SK-N-SH (cell line): Measurements from ENCODE around the gene FYB1. TPM values are rescaled to one million over a fixed set of nuclear protein-coding genes. Genes with fewer than 3 reads are reported as not detected.

ENCODE experiments used
- CTCF ChIA-PET: fragments of 300-600, 350-600 bp; formaldehyde crosslinking; extraction: SDS; loops from one replicate; lab custom pipeline; 2021; lab: Yijun Ruan, JAX
- POLR2A ChIA-PET: fragments of 350-600 bp; sonication (Branson Sonifier 250); formaldehyde crosslinking; extraction: SDS; loops from one replicate; lab custom pipeline; 2020; ENCODE audit warnings: antibody characterized with exemption, inconsistent platforms; lab: Yijun Ruan, JAX
- DNase-seq: peaks from one replicate; pipeline ENCODE4 v3.0.0; 2012
- H2AFZ ChIP-seq: fragments of 200-600 bp; sonication (generic); 2 replicates; pipeline ENCODE4 v1.8.1; 2016; ENCODE audit warnings: antibody characterized with exemption, mild to moderate bottlenecking, low read depth
- H3F3A ChIP-seq: fragments of 200-600 bp; sonication (generic); replicated peaks from 2 replicates; pipeline ENCODE3; 2016; ENCODE audit warnings: antibody characterized with exemption, mild to moderate bottlenecking; ENCODE audit not compliant: insufficient read depth
- H3K27ac ChIP-seq, 2 experiments: fragments of 200-500 bp in 1 of 2; fragments of 200-600 bp in 1 of 2; sonication (Bioruptor generic) in 1 of 2; sonication (generic), shearing (Covaris generic) in 1 of 2; 2 replicates each; pipeline versions ENCODE4 v1.5.1 to v1.6.1; 2014 to 2016; ENCODE audit warnings: low read depth in 2 of 2, inconsistent platforms in 1 of 2, low read length in 1 of 2, mild to moderate bottlenecking in 1 of 2, mixed read lengths in 1 of 2
- H3K27me3 ChIP-seq: fragments of 200-600 bp; sonication (generic), shearing (Covaris generic); 2 replicates; pipeline ENCODE4 v1.6.1; 2016; ENCODE audit warnings: mixed run types; ENCODE audit not compliant: insufficient read depth
- H3K36me3 ChIP-seq, 2 experiments: fragments of 200-500 bp in 1 of 2; fragments of 200-600 bp in 1 of 2; sonication (Bioruptor generic) in 1 of 2; sonication (generic) in 1 of 2; replicated peaks in 1 of 2; 2 replicates each; pipeline versions ENCODE3 to v1.5.1; 2014 to 2016; ENCODE audit warnings: low read length in 1 of 2, mild to moderate bottlenecking in 1 of 2; ENCODE audit not compliant: insufficient read depth in 2 of 2, control insufficient read depth in 1 of 2
- H3K4me1 ChIP-seq, 2 experiments: fragments of 200-500 bp in 1 of 2; fragments of 200-600 bp in 1 of 2; sonication (Bioruptor generic) in 1 of 2; sonication (generic), shearing (Covaris generic) in 1 of 2; 2 replicates each; pipeline versions ENCODE4 v1.5.1 to v1.6.1; 2014 to 2016; ENCODE audit warnings: low read depth in 1 of 2, low read length in 1 of 2, mixed run types in 1 of 2; ENCODE audit not compliant: insufficient read depth in 2 of 2, control insufficient read depth in 1 of 2
- H3K4me2 ChIP-seq: fragments of 200-600 bp; sonication (generic), shearing (Covaris generic); 2 replicates; pipeline ENCODE4 v1.6.1; 2017; ENCODE audit warnings: mixed run types
- H3K4me3 ChIP-seq, 2 experiments: fragments of 200-500 bp in 1 of 2; fragments of 200-600 bp in 1 of 2; sonication (Bioruptor generic) in 1 of 2; sonication (generic), shearing (Covaris generic) in 1 of 2; 2 replicates each; pipeline versions ENCODE4 v1.5.1 to v1.8.1; 2014 to 2016; ENCODE audit warnings: low read depth in 2 of 2, inconsistent platforms in 1 of 2, low read length in 1 of 2, mild to moderate bottlenecking in 1 of 2, mixed read lengths in 1 of 2, moderate library complexity in 1 of 2
- H3K79me2 ChIP-seq: fragments of 200-600 bp; sonication (generic); 2 replicates; pipeline ENCODE4 v1.8.1; 2017; ENCODE audit warnings: mild to moderate bottlenecking; ENCODE audit not compliant: insufficient read depth
- H3K9ac ChIP-seq: fragments of 200-600 bp; sonication (generic); 2 replicates; pipeline ENCODE4 v1.6.1; 2017; ENCODE audit warnings: mixed run types
- H3K9me2 ChIP-seq: fragments of 200-600 bp; sonication (generic); 2 replicates; pipeline ENCODE4 v1.6.1; 2017; ENCODE audit warnings: mixed run types
- H3K9me3 ChIP-seq: fragments of 200-600 bp; sonication (generic); 2 replicates; pipeline ENCODE4 v1.6.1; 2017; ENCODE audit warnings: mixed run types, mild to moderate bottlenecking, moderate library complexity
- H4K20me1 ChIP-seq: fragments of 200-600 bp; sonication (generic); 2 replicates; pipeline ENCODE4 v1.6.1; 2017; ENCODE audit warnings: mild to moderate bottlenecking, mixed run types; ENCODE audit not compliant: insufficient read depth
- EP300 ChIP-seq, 2 experiments: IDR thresholded peaks; 2 replicates each; pipeline versions ENCODE4 v1.4.0 to v1.6.1; 2012; ENCODE audit warnings: borderline replicate concordance in 1 of 2, low read depth in 1 of 2, low read length in 1 of 2
- FOXJ3 ChIP-seq: sonication (generic); formaldehyde crosslinking; IDR thresholded peaks from 2 replicates; pipeline ENCODE4 v1.5.1; 2020; ENCODE audit warnings: mild to moderate bottlenecking, missing genetic modification reagents
- FOXM1 ChIP-seq: IDR thresholded peaks from 2 replicates; pipeline ENCODE4 v1.4.0; 2012; ENCODE audit warnings: low read depth, mild to moderate bottlenecking
- GABPA ChIP-seq: IDR thresholded peaks from 2 replicates; pipeline ENCODE4 v1.4.0; 2012; ENCODE audit warnings: low read depth, mild to moderate bottlenecking
- MXI1 ChIP-seq: IDR thresholded peaks from 2 replicates; pipeline ENCODE4 v1.6.1; 2012; ENCODE audit warnings: mild to moderate bottlenecking, low read depth, low read length, improper control_type of control experiment
- NFIC ChIP-seq: IDR thresholded peaks from 2 replicates; pipeline ENCODE4 v1.4.0; 2012; ENCODE audit warnings: borderline replicate concordance
- NRF1 ChIP-seq: IDR thresholded peaks from 2 replicates; pipeline ENCODE4 v1.6.1; 2012; ENCODE audit warnings: low read depth, mild to moderate bottlenecking, low read length
- POLR2AphosphoS5 ChIP-seq: IDR thresholded peaks from 2 replicates; pipeline ENCODE4 v1.6.1; 2012; ENCODE audit warnings: low read depth, low read length
- RAD21 ChIP-seq: IDR thresholded peaks from 2 replicates; pipeline ENCODE4 v1.6.1; 2012; ENCODE audit warnings: mild to moderate bottlenecking, low read length
- RCOR1 ChIP-seq: fragments of 150-350 bp; IDR thresholded peaks from 2 replicates; pipeline ENCODE4 v1.6.1; 2017; ENCODE audit warnings: antibody characterized with exemption, low read length
- RFX5 ChIP-seq: IDR thresholded peaks from 2 replicates; pipeline ENCODE4 v1.6.1; 2012; ENCODE audit warnings: mild to moderate bottlenecking, improper control_type of control experiment, low read length
- SIN3A ChIP-seq: IDR thresholded peaks from 2 replicates; pipeline ENCODE4 v1.6.1; 2012; ENCODE audit warnings: low read depth, mild to moderate bottlenecking, low read length, moderate library complexity, borderline replicate concordance
- TCF12 ChIP-seq: IDR thresholded peaks from 2 replicates; pipeline ENCODE4 v1.4.0; 2012
- TEAD4 ChIP-seq: IDR thresholded peaks from 2 replicates; pipeline ENCODE4 v1.4.0; 2012; ENCODE audit warnings: mild to moderate bottlenecking, borderline replicate concordance; ENCODE audit not compliant: insufficient read depth
- YY1 ChIP-seq: IDR thresholded peaks from 2 replicates; pipeline ENCODE4 v1.4.0; 2012; ENCODE audit warnings: low read depth, mild to moderate bottlenecking
- WGBS: methylation state at CpG from one replicate; pipeline ENCODE4 v1.1.6; 2017; ENCODE audit warnings: low lambda C conversion rate; 5-methylcytosine and 5-hydroxymethylcytosine counted together
- polyA plus RNA-seq, 3 experiments: library from polyadenylated mRNA; depleted of rRNA; stranded (reverse); fragments of >200 nt; gene quantifications; 2 replicates each; pipeline ENCODE4 v1.2.3, GENCODE V29; 2012
- TF ChIP-seq, protein P1 (sequence below): IDR thresholded peaks from 2 replicates; pipeline ENCODE4; 2012
- TF ChIP-seq, protein P2 (sequence below): IDR thresholded peaks from 2 replicates; pipeline ENCODE4 v1.6.1; 2012; ENCODE audit warnings: mild to moderate bottlenecking, low read depth, low read length, moderate library complexity
- TF ChIP-seq, protein P3 (sequence below): fragments of 150-350 bp; IDR thresholded peaks from 2 replicates; pipeline ENCODE4 v1.6.1; 2017; ENCODE audit warnings: antibody characterized with exemption, low read length, low read depth, borderline replicate concordance
- TF ChIP-seq, protein P4 (sequence below): IDR thresholded peaks from 2 replicates; pipeline ENCODE4 v1.4.0; 2012; ENCODE audit warnings: low read depth, borderline replicate concordance
- TF ChIP-seq, protein P5 (sequence below): fragments of 150-350 bp; IDR thresholded peaks from 2 replicates; pipeline ENCODE4 v1.6.1; 2016; ENCODE audit warnings: mild to moderate bottlenecking, low read depth, low read length

Gene FYB1
- polyA plus RNA-seq, 1 of the 3 experiments (the other 2 are of a cell fraction): not detected

DNA sequence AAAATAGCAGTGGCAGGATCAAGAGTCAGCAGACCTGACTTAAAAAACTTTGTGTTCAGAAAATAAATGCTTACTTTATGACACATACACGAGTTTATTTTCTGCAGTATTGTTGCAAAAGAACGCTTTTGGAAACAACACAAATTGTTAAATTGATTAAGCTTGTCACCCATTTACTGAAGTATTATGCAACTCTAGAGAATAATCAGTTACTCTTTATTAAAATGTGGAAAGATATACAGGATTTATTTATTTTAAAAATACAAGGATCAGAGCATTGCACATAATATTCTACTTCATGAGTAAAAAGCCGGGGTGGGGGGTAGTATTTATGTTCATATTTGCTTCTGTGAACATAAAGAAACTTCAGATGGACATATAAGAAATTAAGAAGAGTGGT, 20.0 kb downstream of the FYB1 start (continued):
- TF ChIP-seq POLR2AphosphoS5: no peak

DNA sequence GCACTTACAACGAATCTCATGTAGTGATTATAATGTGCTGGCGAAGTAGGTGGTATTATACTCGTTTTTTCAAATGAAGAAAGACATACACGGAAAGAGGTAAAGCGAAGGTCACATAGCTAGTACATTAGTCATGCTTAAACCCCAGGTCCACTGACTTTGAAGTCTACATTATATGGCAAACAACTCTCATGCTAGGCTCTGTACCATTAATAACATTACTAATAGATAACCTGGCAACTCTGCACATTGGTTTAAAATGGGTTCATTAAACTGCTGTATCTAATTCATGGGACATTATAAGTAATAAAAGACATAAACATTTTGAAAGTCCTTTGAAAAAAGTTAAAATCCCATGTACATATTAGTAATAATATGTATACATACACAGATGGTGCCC, 21.2 kb downstream of the FYB1 start:
- 2% methylated on average over 5 of the region's 5 CpGs for WGBS
- Histone ChIP-seq H3K27ac (no peak overlapping the region), H3K9me2 (no peaks in the 10 kb centered on the region), H3K4me2 (no peak overlapping the region), H3K79me2 (no peaks in the 10 kb centered on the region), H3K4me3 (no peak overlapping the region), H3K9me3 (no peaks in the 10 kb centered on the region), H4K20me1 (no peaks in the 10 kb centered on the region), H3K9ac (no peak overlapping the region), H3K27me3 (peaks cover 69% of the 10 kb centered on the region), H3F3A (no peaks in the 10 kb centered on the region), H3K36me3 (no peaks in the 10 kb centered on the region), H3K4me1 (no peaks in the 10 kb centered on the region), H2AFZ (no peak overlapping the region)
- ChIA-PET CTCF (interaction anchor here (1.9 kb wide), 1 partner anchor 20 kb away, joined by 4 read pairs; no protein-coding TSS in a partner anchor), POLR2A (no interaction called here)
- DNase-seq: no peak
- TF ChIP-seq SIN3A: no peak
- TF ChIP-seq GABPA: no peak
- TF ChIP-seq, protein P1, sequence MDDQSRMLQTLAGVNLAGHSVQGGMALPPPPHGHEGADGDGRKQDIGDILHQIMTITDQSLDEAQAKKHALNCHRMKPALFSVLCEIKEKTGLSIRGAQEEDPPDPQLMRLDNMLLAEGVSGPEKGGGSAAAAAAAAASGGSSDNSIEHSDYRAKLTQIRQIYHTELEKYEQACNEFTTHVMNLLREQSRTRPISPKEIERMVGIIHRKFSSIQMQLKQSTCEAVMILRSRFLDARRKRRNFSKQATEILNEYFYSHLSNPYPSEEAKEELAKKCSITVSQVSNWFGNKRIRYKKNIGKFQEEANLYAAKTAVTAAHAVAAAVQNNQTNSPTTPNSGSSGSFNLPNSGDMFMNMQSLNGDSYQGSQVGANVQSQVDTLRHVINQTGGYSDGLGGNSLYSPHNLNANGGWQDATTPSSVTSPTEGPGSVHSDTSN: no peak
- no peak for TF ChIP-seq NFIC
- TF ChIP-seq FOXJ3 (CRISPR knock-in tag): no peak
- TF ChIP-seq TEAD4: no peak
- no peak for TF ChIP-seq RCOR1
- TF ChIP-seq MXI1: no peak
- TF ChIP-seq, protein P2, sequence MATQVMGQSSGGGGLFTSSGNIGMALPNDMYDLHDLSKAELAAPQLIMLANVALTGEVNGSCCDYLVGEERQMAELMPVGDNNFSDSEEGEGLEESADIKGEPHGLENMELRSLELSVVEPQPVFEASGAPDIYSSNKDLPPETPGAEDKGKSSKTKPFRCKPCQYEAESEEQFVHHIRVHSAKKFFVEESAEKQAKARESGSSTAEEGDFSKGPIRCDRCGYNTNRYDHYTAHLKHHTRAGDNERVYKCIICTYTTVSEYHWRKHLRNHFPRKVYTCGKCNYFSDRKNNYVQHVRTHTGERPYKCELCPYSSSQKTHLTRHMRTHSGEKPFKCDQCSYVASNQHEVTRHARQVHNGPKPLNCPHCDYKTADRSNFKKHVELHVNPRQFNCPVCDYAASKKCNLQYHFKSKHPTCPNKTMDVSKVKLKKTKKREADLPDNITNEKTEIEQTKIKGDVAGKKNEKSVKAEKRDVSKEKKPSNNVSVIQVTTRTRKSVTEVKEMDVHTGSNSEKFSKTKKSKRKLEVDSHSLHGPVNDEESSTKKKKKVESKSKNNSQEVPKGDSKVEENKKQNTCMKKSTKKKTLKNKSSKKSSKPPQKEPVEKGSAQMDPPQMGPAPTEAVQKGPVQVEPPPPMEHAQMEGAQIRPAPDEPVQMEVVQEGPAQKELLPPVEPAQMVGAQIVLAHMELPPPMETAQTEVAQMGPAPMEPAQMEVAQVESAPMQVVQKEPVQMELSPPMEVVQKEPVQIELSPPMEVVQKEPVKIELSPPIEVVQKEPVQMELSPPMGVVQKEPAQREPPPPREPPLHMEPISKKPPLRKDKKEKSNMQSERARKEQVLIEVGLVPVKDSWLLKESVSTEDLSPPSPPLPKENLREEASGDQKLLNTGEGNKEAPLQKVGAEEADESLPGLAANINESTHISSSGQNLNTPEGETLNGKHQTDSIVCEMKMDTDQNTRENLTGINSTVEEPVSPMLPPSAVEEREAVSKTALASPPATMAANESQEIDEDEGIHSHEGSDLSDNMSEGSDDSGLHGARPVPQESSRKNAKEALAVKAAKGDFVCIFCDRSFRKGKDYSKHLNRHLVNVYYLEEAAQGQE: no peak
- TF ChIP-seq FOXM1: no peak
- no peak for TF ChIP-seq POLR2AphosphoS5
- TF ChIP-seq, protein P3, sequence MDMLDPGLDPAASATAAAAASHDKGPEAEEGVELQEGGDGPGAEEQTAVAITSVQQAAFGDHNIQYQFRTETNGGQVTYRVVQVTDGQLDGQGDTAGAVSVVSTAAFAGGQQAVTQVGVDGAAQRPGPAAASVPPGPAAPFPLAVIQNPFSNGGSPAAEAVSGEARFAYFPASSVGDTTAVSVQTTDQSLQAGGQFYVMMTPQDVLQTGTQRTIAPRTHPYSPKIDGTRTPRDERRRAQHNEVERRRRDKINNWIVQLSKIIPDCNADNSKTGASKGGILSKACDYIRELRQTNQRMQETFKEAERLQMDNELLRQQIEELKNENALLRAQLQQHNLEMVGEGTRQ: no peak
- TF ChIP-seq RAD21: no peak
- no peak for TF ChIP-seq NRF1
- no peak for TF ChIP-seq RFX5
- no peak for TF ChIP-seq EP300 (IDR thresholded peaks at IDR 0.05; ENCODE audit: borderline replicate concordance in 1 of 2, low read depth in 1 of 2, low read length in 1 of 2)
- TF ChIP-seq YY1: no peak
- TF ChIP-seq, protein P4, sequence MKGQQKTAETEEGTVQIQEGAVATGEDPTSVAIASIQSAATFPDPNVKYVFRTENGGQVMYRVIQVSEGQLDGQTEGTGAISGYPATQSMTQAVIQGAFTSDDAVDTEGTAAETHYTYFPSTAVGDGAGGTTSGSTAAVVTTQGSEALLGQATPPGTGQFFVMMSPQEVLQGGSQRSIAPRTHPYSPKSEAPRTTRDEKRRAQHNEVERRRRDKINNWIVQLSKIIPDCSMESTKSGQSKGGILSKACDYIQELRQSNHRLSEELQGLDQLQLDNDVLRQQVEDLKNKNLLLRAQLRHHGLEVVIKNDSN: no peak
- TF ChIP-seq, protein P5, sequence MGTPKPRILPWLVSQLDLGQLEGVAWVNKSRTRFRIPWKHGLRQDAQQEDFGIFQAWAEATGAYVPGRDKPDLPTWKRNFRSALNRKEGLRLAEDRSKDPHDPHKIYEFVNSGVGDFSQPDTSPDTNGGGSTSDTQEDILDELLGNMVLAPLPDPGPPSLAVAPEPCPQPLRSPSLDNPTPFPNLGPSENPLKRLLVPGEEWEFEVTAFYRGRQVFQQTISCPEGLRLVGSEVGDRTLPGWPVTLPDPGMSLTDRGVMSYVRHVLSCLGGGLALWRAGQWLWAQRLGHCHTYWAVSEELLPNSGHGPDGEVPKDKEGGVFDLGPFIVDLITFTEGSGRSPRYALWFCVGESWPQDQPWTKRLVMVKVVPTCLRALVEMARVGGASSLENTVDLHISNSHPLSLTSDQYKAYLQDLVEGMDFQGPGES: no peak
- no peak for TF ChIP-seq TCF12
